SK-N-MC (cell line): ENCODE results near the gene DLX2.

Source experiments
- EZH2 ChIP-seq: fragments of 200-600 bp; sonication (generic); IDR thresholded peaks from one replicate; pipeline ENCODE4 v1.6.1; 2017; ENCODE audit warnings: antibody characterized with exemption
- POLR2AphosphoS5 ChIP-seq: IDR thresholded peaks from 2 replicates; pipeline ENCODE4 v1.6.1; 2012; ENCODE audit warnings: mild to moderate bottlenecking, low read depth, low read length, borderline replicate concordance

- TF ChIP-seq EZH2, result no peak
- peak; percentile 35; the same call in 1 of the 2 replicates for TF ChIP-seq POLR2AphosphoS5
Measured at GRCh38 chr2:172096626-172097547, 5.8 kb downstream of the DLX2 start.
